Stimulated activated CD4-positive, alpha-beta T cell treated with anti-CD3 and anti-CD28 coated beads, TNF-alpha, amount 100 ng/mL, for 48 hours (primary cell): ENCODE data around the gene NPHS1.

Experiments used
- DNase-seq, 3 donors: peaks; one replicate each; pipeline ENCODE4 v3.0.0-alpha.2; 2020; ENCODE audit warnings: low read depth in 3 of 3

NPHS1 gene

GRCh38 chr19:35789195-35789977 is 62.9 kb downstream of the NPHS1 start:
- no peak for DNase-seq

DNA sequence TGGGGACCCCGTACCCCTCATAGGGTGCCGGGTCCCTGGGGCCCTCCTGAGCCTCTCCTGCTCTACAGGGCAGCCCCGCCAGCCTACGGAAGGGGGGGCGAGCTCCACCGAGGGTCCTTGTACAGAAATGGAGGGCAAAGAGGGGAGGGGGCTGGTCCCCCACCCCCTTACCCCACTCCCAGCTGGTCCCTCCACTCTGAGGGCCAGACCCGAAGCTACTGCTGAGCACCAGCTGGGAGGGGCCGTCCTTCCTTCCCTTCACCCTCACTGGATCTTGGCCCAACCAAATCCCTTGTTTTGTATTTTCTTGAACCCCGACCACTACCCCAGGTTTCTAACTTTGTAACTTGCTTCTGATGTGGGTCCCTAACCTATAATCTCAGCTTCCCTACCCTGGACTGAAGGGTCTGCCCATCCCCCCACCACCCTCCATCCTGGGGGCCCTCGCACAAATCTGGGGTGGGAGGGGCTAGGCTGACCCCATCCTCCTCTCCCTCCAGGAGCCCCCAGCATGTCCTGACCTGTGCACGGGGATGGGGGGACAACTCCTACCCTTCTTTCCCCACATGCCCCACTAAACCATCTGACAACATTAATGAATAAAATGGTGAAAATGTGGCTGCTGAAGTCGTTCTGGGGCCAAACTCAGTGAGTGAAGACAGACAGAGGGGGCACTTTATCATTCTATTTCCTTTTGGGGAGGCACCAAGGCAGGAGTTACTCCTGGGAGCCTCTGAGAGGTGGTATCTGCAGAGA is 63.9 kb downstream of the NPHS1 start:
- DNase-seq: no peak

DNA sequence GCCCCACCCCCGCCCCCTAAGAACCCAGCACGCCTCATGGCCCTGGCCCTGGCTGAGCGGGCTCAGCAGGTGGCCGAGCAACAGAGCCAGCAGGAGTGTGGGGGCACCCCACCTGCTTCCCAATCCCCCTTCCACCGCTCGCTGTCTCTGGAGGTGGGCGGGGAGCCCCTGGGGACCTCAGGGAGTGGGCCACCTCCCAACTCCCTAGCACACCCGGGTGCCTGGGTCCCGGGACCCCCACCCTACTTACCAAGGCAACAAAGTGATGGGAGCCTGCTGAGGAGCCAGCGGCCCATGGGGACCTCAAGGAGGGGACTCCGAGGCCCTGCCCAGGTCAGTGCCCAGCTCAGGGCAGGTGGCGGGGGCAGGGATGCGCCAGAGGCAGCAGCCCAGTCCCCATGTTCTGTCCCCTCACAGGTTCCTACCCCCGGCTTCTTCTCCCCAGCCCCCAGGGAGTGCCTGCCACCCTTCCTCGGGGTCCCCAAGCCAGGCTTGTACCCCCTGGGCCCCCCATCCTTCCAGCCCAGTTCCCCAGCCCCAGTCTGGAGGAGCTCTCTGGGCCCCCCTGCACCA is 65.0 kb downstream of the NPHS1 start:
- DNase-seq: no peak

GRCh38 chr19:35786299-35787160 is 65.8 kb downstream of the NPHS1 start:
- DNase-seq: no peak

DNA sequence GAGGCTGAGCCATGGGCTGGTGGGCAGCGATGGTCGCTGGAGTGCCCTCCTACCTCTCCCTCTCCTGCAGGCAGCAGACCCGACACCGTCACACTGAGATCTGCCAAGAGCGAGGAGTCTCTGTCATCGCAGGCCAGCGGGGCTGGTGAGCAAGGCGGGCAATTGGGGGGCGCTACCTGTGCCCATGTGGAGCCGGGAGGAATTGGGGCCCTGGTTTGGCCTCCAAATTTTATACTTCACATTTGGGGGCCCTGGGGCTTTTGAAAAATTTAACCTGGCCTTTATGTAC is 67.0 kb downstream of the NPHS1 start:
- no peak for DNase-seq

- DNase-seq: no peak
Observed at GRCh38 chr19:35784503-35785338, 67.6 kb downstream of the NPHS1 start.

DNA sequence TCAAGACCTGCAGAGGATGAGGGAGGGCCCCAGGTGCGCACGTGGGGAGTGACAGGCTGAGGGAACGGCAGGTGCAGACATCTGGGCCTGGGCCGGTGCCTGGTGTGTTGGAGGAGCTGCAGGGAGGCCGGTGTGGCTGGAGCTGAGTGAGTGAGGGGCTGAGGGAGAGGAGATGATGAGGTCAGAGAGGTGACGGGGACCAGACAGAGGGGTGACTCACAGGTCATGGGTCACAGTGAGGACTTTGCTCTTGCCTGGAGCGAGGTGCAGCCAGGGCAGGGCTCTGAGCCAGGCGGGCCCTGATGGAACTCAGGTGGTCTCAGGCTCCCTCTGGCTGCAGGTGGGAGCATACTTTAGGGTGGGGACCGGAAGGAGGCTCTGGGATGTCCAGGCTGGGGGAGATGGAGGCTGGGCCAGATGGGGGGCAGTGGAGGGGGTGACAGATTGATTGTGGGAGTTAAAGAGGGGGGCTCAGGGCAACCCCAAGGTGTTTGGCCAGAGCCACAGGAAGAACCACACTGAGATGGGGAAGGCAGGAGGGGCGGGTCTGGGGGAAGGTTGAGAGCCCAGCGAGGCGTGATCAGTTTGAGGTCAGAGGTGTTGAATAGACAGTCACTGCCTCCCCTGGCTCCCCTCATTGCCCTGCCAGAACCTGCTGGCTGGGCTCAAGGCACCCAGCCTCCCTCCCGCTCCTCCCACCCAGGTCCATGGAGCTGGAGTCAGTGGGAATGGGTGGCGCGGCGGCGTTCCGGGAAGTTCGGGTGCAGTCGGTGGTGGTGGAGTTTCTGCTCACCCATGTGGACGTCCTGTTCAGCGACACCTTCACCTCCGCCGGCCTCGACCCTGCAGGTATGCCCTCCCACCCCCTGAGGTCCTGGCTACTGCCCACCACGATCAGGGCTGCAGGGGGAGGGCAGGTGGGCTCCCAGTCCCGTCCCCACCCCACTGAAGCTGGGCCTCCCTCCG is 68.6 kb downstream of the NPHS1 start:
- DNase-seq: no peak

DNA sequence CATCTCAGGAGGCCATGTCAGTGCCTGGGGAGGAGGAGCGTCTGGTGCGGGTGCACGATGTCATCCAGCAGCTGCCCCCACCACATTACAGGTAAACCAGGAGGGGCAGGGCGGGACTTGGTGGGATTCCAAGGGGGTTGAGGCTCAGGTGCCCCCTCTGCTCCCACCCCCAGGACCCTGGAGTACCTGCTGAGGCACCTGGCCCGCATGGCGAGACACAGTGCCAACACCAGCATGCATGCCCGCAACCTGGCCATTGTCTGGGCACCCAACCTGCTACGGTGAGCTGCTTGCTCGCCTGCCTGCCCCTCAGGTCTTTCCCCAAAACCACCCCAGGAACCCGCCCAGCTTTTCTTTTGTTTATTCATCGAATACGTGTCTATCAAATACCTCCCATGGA is 69.7 kb downstream of the NPHS1 start:
- DNase-seq: no peak

DNA sequence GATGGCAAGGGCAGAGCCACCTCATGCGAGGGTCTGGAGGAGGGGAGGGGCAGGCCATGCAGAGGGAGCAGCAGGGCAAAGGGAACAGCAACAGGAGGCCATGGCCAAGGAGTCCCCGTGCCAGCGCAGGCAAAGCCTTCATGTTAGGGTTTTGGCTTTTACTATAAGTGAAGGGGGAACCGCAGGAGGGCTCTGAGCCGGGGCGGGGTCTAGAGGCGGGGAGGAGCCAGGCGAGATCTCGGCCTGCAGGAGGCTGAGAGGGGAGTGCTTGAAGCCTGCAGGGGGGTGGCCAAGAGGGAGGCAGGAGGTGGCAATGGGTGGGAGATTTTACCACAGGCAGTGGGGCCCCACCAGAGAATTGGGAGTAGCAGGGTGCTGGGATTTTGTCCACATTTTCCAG is 70.7 kb downstream of the NPHS1 start:
- no peak for DNase-seq

GRCh38 chr19:35780717-35781116 is 71.6 kb downstream of the NPHS1 start:
- no peak for DNase-seq

DNA sequence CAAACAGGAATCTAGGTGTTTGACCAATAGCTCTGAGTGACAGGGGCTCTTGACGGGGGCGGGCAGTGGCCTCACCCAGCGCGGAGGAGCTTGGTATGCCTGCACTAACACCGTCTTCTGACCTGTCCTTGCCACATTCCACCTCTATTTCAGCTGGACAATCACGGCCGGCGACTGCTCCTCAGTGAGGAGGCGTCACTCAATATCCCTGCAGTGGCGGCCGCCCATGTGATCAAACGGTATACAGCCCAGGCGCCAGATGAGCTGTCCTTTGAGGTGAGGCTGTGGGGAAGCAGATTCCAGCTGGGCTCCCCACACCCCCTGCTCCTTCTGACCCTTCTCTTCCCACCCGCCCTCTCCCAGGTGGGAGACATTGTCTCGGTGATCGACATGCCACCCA is 72.2 kb downstream of the NPHS1 start:
- no peak for DNase-seq

DNA sequence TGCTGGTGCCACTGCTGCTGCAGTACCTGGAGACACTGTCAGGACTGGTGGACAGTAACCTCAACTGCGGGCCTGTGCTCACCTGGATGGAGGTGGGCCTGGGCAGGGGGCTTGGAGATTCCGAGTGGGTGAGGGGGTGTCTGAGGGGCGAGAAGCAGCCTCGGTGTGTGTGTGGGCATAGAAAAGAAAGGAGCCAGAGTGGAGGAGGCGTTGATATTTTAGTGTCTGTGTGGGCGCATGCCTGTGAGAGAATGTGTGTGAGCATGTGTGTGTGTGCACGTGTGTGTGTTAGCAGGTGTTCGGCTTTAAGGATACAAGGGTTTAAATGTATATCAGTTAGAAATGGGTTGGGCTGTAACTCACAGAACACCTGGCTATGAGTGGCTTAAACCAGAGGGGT is 73.3 kb downstream of the NPHS1 start:
- no peak for DNase-seq

DNA sequence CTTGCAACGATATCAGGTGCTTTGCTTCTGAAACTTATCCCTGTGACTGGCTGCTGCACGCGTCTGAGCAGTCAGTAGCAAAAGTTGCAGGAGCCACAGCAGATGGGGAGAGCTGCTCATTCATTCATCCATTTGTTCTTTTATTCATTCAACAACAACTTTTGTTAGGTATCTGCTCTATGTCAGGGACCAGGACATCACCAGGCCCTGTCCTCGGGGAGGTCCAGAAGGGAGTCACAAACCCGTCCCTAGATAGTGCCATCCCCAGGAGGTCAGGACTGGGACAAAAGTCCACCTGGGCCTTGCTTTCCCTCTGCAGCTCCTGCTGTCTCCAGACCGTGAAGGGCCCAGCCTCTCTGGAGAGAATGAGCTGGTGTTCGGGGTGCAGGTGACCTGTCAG is 74.3 kb downstream of the NPHS1 start:
- DNase-seq: no peak

DNA sequence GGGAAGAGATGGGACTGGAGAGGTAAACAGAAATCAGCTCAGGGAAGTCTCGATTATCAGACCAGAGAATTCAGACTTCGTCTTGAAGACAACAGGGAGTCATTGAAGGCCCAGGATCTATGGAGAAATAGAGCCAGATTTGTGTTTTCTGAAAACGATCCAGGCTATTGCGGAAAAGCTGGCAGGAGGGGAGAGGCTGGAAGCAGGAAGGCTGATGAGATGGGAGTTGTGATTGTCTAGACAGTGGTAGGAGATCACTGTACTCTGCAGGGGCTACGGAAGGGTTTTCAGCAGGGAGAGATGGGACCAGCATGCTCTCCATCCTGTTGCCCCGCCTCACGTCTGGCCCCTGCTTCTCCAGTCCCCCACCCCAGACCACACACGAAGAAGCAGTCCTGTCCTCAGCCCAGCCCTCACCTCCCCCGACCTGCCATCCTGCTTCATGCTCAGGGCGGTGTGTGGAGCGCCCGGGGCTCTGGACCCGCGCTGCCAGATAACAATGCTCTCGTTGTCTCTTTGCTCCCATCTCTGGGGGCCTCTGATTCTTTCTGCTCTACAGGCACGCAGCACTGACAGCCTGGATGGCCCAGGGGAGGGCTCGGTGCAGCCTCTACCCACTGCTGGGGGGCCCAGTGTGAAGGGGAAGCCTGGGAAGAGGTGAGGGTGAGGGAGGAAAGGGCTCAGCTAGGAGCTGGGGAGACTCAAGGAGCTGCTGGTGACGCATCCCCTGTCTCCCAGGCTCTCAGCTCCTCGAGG is 75.0 kb downstream of the NPHS1 start:
- DNase-seq: no peak

GRCh38 chr19:35776102-35776788 is 76.1 kb downstream of the NPHS1 start:
- no peak for DNase-seq
